Measurements from ENCODE around the gene CD101.
A peak's percentile ranks its signal among the peaks of the same experiment; 100 is the strongest.

CD101 gene

GRCh38 chr1:117013309-117013858 is 11.8 kb downstream of the CD101 start:
- no peak overlapping the region for H3K9ac ChIP-seq (ENCODE audit: low read depth, low read length)
- H2AFZ ChIP-seq (ENCODE audit: low read depth, low read length): 0 out of 2 replicates have a peak overlapping the region, but pooled peaks have one; percentile 35
- no peaks in the 10 kb centered on the region for H3K79me2 ChIP-seq (ENCODE audit: insufficient read depth, low read length)
- no peaks in the 10 kb centered on the region for H3K36me3 ChIP-seq (ENCODE audit: insufficient read depth, low read length)
- H3K9me3 ChIP-seq (ENCODE audit: insufficient read depth, low read length, severe bottlenecking): no peaks in the 10 kb centered on the region
- no peak for DNase-seq
- no peak overlapping the region for H3K27ac ChIP-seq (ENCODE audit: low read length)
- no peak for ATAC-seq (ENCODE audit: insufficient read depth, low read depth)
- no peak overlapping the region for H3K4me3 ChIP-seq (ENCODE audit: low read depth in 1 of 2, low read length in 2 of 2)
- H3K4me2 ChIP-seq (ENCODE audit: insufficient read depth, low read length): no peak overlapping the region
- H4K20me1 ChIP-seq (ENCODE audit: insufficient read depth, low read length): no peaks in the 10 kb centered on the region
- TF ChIP-seq EZH2 (IDR thresholded peaks at IDR 0.05; ENCODE audit: borderline replicate concordance, low read depth, low read length, severe bottlenecking): no peak
- TF ChIP-seq CTCF (IDR thresholded peaks at IDR 0.05; ENCODE audit: borderline replicate concordance, extremely low read depth, low read length, poor library complexity, severe bottlenecking): no peak
- H3K4me1 ChIP-seq (ENCODE audit: insufficient read depth, low read length): no peaks in the 10 kb centered on the region
- no peaks in the 10 kb centered on the region for H3K27me3 ChIP-seq (ENCODE audit: insufficient read depth, low read length, poor library complexity)

DNA sequence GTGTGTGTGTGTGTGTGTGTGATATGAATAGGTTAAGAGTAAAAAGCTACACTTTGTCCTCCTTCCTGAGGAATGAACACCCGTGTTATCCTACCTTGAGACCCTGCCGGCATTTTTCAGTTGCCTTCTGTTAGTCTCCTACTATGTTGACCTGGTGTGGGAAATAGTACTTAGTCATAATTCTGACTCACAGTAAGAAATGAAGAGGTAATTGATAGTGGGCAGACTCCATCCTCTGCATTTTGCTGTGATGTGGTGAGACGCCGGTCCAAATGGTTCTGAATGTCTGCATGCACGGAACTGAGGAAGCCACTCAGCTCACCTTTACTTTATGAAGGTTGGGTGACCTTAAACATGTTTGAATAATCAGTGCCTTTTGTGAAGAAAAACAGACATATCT is 12.6 kb downstream of the CD101 start:
- DNase-seq: no peak
- H3K36me3 ChIP-seq (ENCODE audit: insufficient read depth, low read length): no peaks in the 10 kb centered on the region

GRCh38 chr1:117015724-117016123 is 14.2 kb downstream of the CD101 start:
- no peak overlapping the region for H3K4me2 ChIP-seq (ENCODE audit: insufficient read depth, low read length)
- H3K4me1 ChIP-seq (ENCODE audit: insufficient read depth, low read length): no peaks in the 10 kb centered on the region
- no peak overlapping the region for H2AFZ ChIP-seq (ENCODE audit: low read depth, low read length)
- ATAC-seq (ENCODE audit: insufficient read depth, low read depth): no peak
- no peaks in the 10 kb centered on the region for H3K9me3 ChIP-seq (ENCODE audit: insufficient read depth, low read length, severe bottlenecking)
- H3K9ac ChIP-seq (ENCODE audit: low read depth, low read length): no peak overlapping the region
- H4K20me1 ChIP-seq (ENCODE audit: insufficient read depth, low read length): no peaks in the 10 kb centered on the region
- H3K4me3 ChIP-seq (ENCODE audit: low read depth in 1 of 2, low read length in 2 of 2): no peak overlapping the region
- no peaks in the 10 kb centered on the region for H3K36me3 ChIP-seq (ENCODE audit: insufficient read depth, low read length)
- TF ChIP-seq CTCF (IDR thresholded peaks at IDR 0.05; ENCODE audit: borderline replicate concordance, extremely low read depth, low read length, poor library complexity, severe bottlenecking) (no peak), EZH2 (IDR thresholded peaks at IDR 0.05; ENCODE audit: borderline replicate concordance, low read depth, low read length, severe bottlenecking) (no peak)
- H3K79me2 ChIP-seq (ENCODE audit: insufficient read depth, low read length): no peaks in the 10 kb centered on the region
- no peak for DNase-seq
- no peaks in the 10 kb centered on the region for H3K27me3 ChIP-seq (ENCODE audit: insufficient read depth, low read length, poor library complexity)
- H3K27ac ChIP-seq (ENCODE audit: low read length): no peak overlapping the region

More for the DNA sequence above, 12.6 kb downstream of the CD101 start:
- Histone ChIP-seq H3K9me3 (ENCODE audit: insufficient read depth, low read length, severe bottlenecking) (no peaks in the 10 kb centered on the region), H3K79me2 (ENCODE audit: insufficient read depth, low read length) (no peaks in the 10 kb centered on the region), H3K27me3 (ENCODE audit: insufficient read depth, low read length, poor library complexity) (no peaks in the 10 kb centered on the region), H3K4me2 (ENCODE audit: insufficient read depth, low read length) (no peak overlapping the region), H4K20me1 (ENCODE audit: insufficient read depth, low read length) (no peaks in the 10 kb centered on the region), H3K9ac (ENCODE audit: low read depth, low read length) (no peak overlapping the region), H2AFZ (ENCODE audit: low read depth, low read length) (no peak overlapping the region), H3K4me1 (ENCODE audit: insufficient read depth, low read length) (no peaks in the 10 kb centered on the region), H3K4me3 (ENCODE audit: low read depth in 1 of 2, low read length in 2 of 2) (no peak overlapping the region), H3K27ac (ENCODE audit: low read length) (no peak overlapping the region)
- ATAC-seq (ENCODE audit: insufficient read depth, low read depth): no peak
- TF ChIP-seq CTCF (IDR thresholded peaks at IDR 0.05; ENCODE audit: borderline replicate concordance, extremely low read depth, low read length, poor library complexity, severe bottlenecking): no peak
- no peak for TF ChIP-seq EZH2 (IDR thresholded peaks at IDR 0.05; ENCODE audit: borderline replicate concordance, low read depth, low read length, severe bottlenecking)

Measured in DND-41 (cell line).